ENCODE measurements around the gene IL23A.
"Not testable (repeated sequence)": the region's sequence is repeated elsewhere in the genome, so short reads cannot be mapped to it uniquely, and the experiment has no call there.

IL23A gene

DNA sequence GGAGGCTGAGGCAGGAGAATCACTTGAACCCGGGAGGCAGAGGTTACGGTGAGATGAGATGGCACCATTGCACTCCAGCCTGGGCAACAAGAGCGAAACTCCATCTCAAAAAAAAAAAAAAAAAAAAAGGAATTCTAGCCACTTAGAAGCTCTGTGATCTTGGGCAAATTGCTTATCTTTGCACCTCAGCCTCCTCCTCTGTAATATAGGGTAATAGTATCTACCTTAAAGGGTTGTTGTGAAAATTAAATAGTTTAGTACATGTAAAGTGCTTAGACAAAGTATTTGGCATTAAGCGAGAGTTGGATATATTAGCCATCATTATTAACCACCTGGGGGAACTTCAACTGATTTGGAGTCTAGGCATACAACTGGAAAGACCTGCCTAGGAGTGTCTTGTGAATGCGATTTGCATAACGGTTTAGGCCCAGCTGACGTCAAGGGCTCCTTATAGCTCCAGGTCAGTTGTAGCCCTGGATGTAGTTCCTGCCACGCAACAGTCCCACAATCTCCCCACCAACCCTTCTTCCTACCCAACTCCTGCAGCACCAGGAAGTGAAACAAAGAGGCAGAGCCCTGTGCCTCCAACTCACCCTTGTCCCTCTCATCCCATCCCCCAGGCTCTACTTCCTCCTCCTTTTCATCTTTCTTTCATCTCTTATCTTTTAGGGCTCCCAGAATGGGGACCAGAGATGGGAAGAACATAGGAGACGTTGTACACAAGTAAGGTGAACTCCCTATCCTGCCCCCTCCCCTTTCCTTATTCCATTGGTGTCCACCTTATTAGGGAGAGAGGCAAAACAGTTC is 2.1 kb upstream of the IL23A start:
- Histone ChIP-seq H3K9me3 (ENCODE audit: control insufficient read depth in 2 of 2, low read length in 2 of 2) (no peaks in the 10 kb centered on the region), H3K9ac (ENCODE audit: low read depth in 1 of 2, low read length in 2 of 2) (no peak overlapping the region), H3K4me3 (ENCODE audit: low read length in 2 of 2) (no peak overlapping the region), H3K4me1 (ENCODE audit: control insufficient read depth in 2 of 2, insufficient read depth in 2 of 2, low read length in 2 of 2) (peaks cover 6 to 11% of the 10 kb centered on the region in 2 donors), H3K36me3 (ENCODE audit: control insufficient read depth in 2 of 2, insufficient read depth in 2 of 2, low read length in 2 of 2) (no peaks in the 10 kb centered on the region), H3K27ac (ENCODE audit: low read depth in 2 of 2, low read length in 2 of 2) (no peak overlapping the region), H3K27me3 (ENCODE audit: control insufficient read depth in 2 of 2, insufficient read depth in 2 of 2, low read length in 2 of 2) (no peaks in the 10 kb centered on the region)

DNA sequence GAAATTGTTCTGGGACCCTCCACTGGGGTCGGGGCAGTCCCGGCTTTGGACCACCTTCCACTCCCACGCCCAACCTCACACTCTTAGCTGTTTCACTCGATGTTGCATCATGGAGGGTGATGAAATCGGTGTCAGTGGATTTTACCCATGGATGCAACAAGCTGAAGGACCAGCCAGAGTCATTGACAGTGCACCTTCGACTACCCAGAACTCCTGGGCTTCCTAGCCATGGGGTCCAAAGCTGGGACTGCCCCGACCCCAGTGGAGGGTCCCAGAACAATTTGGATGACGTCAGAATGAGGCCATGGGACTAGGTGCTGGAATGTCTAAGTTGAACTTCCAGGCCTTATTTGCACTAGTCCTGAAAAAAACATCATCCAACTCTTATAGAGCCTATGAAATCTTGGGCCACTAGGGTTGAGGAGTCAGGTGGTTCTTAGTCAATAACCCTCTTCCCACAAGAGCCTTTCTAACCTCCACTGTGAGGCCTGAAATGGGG is 882 bp upstream of the IL23A start:
- Histone ChIP-seq H3K9me3 (ENCODE audit: control insufficient read depth in 2 of 2, low read length in 2 of 2) (no peaks in the 10 kb centered on the region), H3K4me3 (ENCODE audit: low read length in 2 of 2) (no peak overlapping the region), H3K27me3 (ENCODE audit: control insufficient read depth in 2 of 2, insufficient read depth in 2 of 2, low read length in 2 of 2) (no peaks in the 10 kb centered on the region), H3K36me3 (ENCODE audit: control insufficient read depth in 2 of 2, insufficient read depth in 2 of 2, low read length in 2 of 2) (peaks cover 2 to 3% of the 10 kb centered on the region in 2 donors), H3K9ac (ENCODE audit: low read depth in 1 of 2, low read length in 2 of 2) (no peak overlapping the region), H3K27ac (ENCODE audit: low read depth in 2 of 2, low read length in 2 of 2) (no peak overlapping the region), H3K4me1 (ENCODE audit: control insufficient read depth in 2 of 2, insufficient read depth in 2 of 2, low read length in 2 of 2) (peaks cover 6 to 9% of the 10 kb centered on the region in 2 donors)

GRCh38 chr12:56339158-56339422 is 406 bp downstream of the IL23A start:
- Histone ChIP-seq H3K36me3 (ENCODE audit: control insufficient read depth in 2 of 2, insufficient read depth in 2 of 2, low read length in 2 of 2) (peaks cover 15 to 16% of the 10 kb centered on the region in 2 donors), H3K9ac (ENCODE audit: low read depth in 1 of 2, low read length in 2 of 2) (peak overlapping the region in 1 of 2 donors; percentile 3), H3K4me3 (ENCODE audit: low read length in 2 of 2) (peak overlapping the region; percentile 33 to 40), H3K9me3 (ENCODE audit: control insufficient read depth in 2 of 2, low read length in 2 of 2) (no peaks in the 10 kb centered on the region), H3K27ac (ENCODE audit: low read depth in 2 of 2, low read length in 2 of 2) (peak overlapping the region; percentile 38 to 60), H3K4me1 (ENCODE audit: control insufficient read depth in 2 of 2, insufficient read depth in 2 of 2, low read length in 2 of 2) (peaks cover 3 to 7% of the 10 kb centered on the region in 2 donors), H3K27me3 (ENCODE audit: control insufficient read depth in 2 of 2, insufficient read depth in 2 of 2, low read length in 2 of 2) (no peaks in the 10 kb centered on the region)

DNA sequence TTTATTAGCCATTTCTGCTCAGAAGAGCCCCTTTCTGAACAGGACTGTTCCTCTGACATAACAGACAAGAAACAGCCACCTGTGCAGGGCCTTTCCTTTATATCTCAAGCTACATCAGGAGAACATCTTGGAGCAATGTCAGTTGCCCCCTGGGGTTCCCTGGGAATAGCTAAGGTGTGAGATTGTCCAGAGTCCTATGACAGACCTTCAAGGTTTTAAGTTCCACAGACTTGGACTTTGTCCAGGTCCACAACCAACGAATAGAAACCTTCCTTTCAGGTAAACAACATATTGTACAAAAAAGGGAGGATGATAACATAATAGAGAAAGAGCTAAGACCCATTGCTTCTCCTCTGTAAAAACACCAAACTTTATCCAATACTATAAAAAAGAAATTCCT is 2.9 kb downstream of the IL23A start:
- Histone ChIP-seq H3K27me3 (ENCODE audit: control insufficient read depth in 2 of 2, insufficient read depth in 2 of 2, low read length in 2 of 2) (no peaks in the 10 kb centered on the region), H3K9me3 (ENCODE audit: control insufficient read depth in 2 of 2, low read length in 2 of 2) (no peaks in the 10 kb centered on the region), H3K4me3 (ENCODE audit: low read length in 2 of 2) (no peak overlapping the region), H3K9ac (ENCODE audit: low read depth in 1 of 2, low read length in 2 of 2) (no peak overlapping the region), H3K36me3 (ENCODE audit: control insufficient read depth in 2 of 2, insufficient read depth in 2 of 2, low read length in 2 of 2) (peaks cover 28 to 29% of the 10 kb centered on the region in 2 donors), H3K4me1 (ENCODE audit: control insufficient read depth in 2 of 2, insufficient read depth in 2 of 2, low read length in 2 of 2) (no peaks in the 10 kb centered on the region), H3K27ac (ENCODE audit: low read depth in 2 of 2, low read length in 2 of 2) (no peak overlapping the region)

DNA sequence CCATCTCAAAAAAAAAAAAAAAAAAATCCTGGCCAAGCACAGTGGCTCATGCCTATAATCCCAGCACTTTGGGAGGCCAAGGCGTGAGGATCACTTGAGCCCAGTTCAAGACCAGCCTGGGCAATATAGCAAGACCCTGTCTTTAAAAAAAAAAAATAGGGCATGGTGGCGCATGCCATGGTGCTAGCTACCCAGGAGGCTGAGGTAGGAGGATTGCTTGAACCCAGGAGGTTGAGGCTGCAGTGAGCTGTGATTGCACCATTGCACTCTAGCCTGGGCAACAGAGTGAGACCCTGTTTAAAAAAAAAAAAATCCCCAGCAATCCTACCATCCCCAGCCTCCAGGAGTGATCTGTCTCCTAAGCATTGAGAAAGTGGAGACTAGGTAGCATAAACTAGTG is 3.6 kb downstream of the IL23A start:
- peaks cover 31 to 36% of the 10 kb centered on the region in 2 donors for H3K36me3 ChIP-seq (ENCODE audit: control insufficient read depth in 2 of 2, insufficient read depth in 2 of 2, low read length in 2 of 2)
- not testable (repeated sequence) for H3K9ac ChIP-seq (ENCODE audit: low read depth in 1 of 2, low read length in 2 of 2); H3K27me3 ChIP-seq (ENCODE audit: control insufficient read depth in 2 of 2, insufficient read depth in 2 of 2, low read length in 2 of 2); H3K27ac ChIP-seq (ENCODE audit: low read depth in 2 of 2, low read length in 2 of 2); H3K9me3 ChIP-seq (ENCODE audit: control insufficient read depth in 2 of 2, low read length in 2 of 2); H3K4me1 ChIP-seq (ENCODE audit: control insufficient read depth in 2 of 2, insufficient read depth in 2 of 2, low read length in 2 of 2); H3K4me3 ChIP-seq (ENCODE audit: low read length in 2 of 2)

- no peaks in the 10 kb centered on the region for H3K9me3 ChIP-seq (ENCODE audit: control insufficient read depth in 2 of 2, low read length in 2 of 2)
Observed at GRCh38 chr12:56346675-56347074, 8.0 kb downstream of the IL23A start.

DNA sequence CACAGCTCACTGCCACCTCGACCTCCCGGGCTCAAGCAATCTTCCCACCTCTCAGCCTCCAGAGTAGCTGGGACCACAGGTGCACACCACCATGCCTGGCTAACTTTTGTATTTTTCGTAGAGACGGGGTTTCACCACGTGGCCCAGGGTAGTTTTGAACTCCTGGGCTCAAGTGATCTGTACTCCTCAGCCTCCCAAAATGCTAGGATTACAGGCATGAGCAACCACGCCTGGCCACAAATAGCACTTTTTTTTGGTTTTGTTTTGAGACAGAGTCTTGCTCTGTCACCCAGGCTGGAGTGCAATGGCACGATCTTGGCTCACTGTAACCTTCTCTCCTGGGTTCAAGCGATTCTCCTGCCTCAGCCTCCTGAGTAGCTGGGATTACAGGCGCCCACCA is 8.6 kb downstream of the IL23A start:
- not testable (repeated sequence) for H3K27ac ChIP-seq (ENCODE audit: low read depth in 2 of 2, low read length in 2 of 2); H3K4me3 ChIP-seq (ENCODE audit: low read length in 2 of 2); H3K9me3 ChIP-seq (ENCODE audit: control insufficient read depth in 2 of 2, low read length in 2 of 2); H3K4me1 ChIP-seq (ENCODE audit: control insufficient read depth in 2 of 2, insufficient read depth in 2 of 2, low read length in 2 of 2); H3K27me3 ChIP-seq (ENCODE audit: control insufficient read depth in 2 of 2, insufficient read depth in 2 of 2, low read length in 2 of 2); H3K9ac ChIP-seq (ENCODE audit: low read depth in 1 of 2, low read length in 2 of 2)
- H3K36me3 ChIP-seq (ENCODE audit: control insufficient read depth in 2 of 2, insufficient read depth in 2 of 2, low read length in 2 of 2), result peaks cover 64 to 76% of the 10 kb centered on the region in 2 donors

More at GRCh38 chr12:56346675-56347074, 8.0 kb downstream of the IL23A start:
- no peak overlapping the region for H3K9ac ChIP-seq (ENCODE audit: low read depth in 1 of 2, low read length in 2 of 2)
- H3K4me1 ChIP-seq (ENCODE audit: control insufficient read depth in 2 of 2, insufficient read depth in 2 of 2, low read length in 2 of 2), result no peaks in the 10 kb centered on the region
- H3K27ac ChIP-seq (ENCODE audit: low read depth in 2 of 2, low read length in 2 of 2), result no peak overlapping the region
- H3K4me3 ChIP-seq (ENCODE audit: low read length in 2 of 2), result no peak overlapping the region
- no peaks in the 10 kb centered on the region for H3K27me3 ChIP-seq (ENCODE audit: control insufficient read depth in 2 of 2, insufficient read depth in 2 of 2, low read length in 2 of 2)
- peaks cover 63 to 75% of the 10 kb centered on the region in 2 donors for H3K36me3 ChIP-seq (ENCODE audit: control insufficient read depth in 2 of 2, insufficient read depth in 2 of 2, low read length in 2 of 2)

- no peak overlapping the region for H3K4me3 ChIP-seq (ENCODE audit: low read length in 2 of 2)
- no peak overlapping the region for H3K9ac ChIP-seq (ENCODE audit: low read depth in 1 of 2, low read length in 2 of 2)
- peaks cover 55 to 70% of the 10 kb centered on the region in 2 donors for H3K36me3 ChIP-seq (ENCODE audit: control insufficient read depth in 2 of 2, insufficient read depth in 2 of 2, low read length in 2 of 2)
- no peaks in the 10 kb centered on the region for H3K9me3 ChIP-seq (ENCODE audit: control insufficient read depth in 2 of 2, low read length in 2 of 2)
- H3K4me1 ChIP-seq (ENCODE audit: control insufficient read depth in 2 of 2, insufficient read depth in 2 of 2, low read length in 2 of 2), result no peaks in the 10 kb centered on the region
- no peak overlapping the region for H3K27ac ChIP-seq (ENCODE audit: low read depth in 2 of 2, low read length in 2 of 2)
- H3K27me3 ChIP-seq (ENCODE audit: control insufficient read depth in 2 of 2, insufficient read depth in 2 of 2, low read length in 2 of 2), result no peaks in the 10 kb centered on the region
Observed at GRCh38 chr12:56348776-56349175, 10.1 kb downstream of the IL23A start.

DNA sequence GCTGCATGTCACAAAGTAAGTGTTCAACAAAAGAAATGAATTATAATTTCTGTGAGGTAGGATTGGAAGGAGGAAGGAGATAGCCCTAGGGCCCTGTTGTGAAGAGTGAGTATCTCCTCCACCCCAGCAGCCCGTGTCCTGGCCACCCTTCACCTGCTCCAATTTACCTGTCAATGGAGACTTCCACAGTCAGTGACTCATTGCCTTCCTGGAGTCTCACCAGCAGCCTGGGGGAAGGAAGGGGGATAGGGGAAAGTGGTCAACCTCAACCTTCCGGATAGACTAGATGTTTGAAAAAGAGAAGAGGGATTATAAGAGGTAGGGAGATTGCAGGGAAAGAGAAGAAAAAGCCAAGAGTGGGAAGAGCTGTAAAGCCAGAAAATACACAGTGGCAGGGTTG is 12.0 kb downstream of the IL23A start:
- Histone ChIP-seq H3K4me1 (ENCODE audit: control insufficient read depth in 2 of 2, insufficient read depth in 2 of 2, low read length in 2 of 2) (no peaks in the 10 kb centered on the region), H3K9ac (ENCODE audit: low read depth in 1 of 2, low read length in 2 of 2) (no peak overlapping the region), H3K4me3 (ENCODE audit: low read length in 2 of 2) (no peak overlapping the region), H3K27ac (ENCODE audit: low read depth in 2 of 2, low read length in 2 of 2) (no peak overlapping the region), H3K36me3 (ENCODE audit: control insufficient read depth in 2 of 2, insufficient read depth in 2 of 2, low read length in 2 of 2) (peaks cover 64 to 78% of the 10 kb centered on the region in 2 donors), H3K27me3 (ENCODE audit: control insufficient read depth in 2 of 2, insufficient read depth in 2 of 2, low read length in 2 of 2) (no peaks in the 10 kb centered on the region), H3K9me3 (ENCODE audit: control insufficient read depth in 2 of 2, low read length in 2 of 2) (no peaks in the 10 kb centered on the region)

- H3K4me3 ChIP-seq (ENCODE audit: low read length in 2 of 2), result no peak overlapping the region
- no peaks in the 10 kb centered on the region for H3K9me3 ChIP-seq (ENCODE audit: control insufficient read depth in 2 of 2, low read length in 2 of 2)
Observed at GRCh38 chr12:56351325-56351724, 12.6 kb downstream of the IL23A start.

More at GRCh38 chr12:56351325-56351724, 12.6 kb downstream of the IL23A start:
- Histone ChIP-seq H3K9ac (ENCODE audit: low read depth in 1 of 2, low read length in 2 of 2) (no peak overlapping the region), H3K27ac (ENCODE audit: low read depth in 2 of 2, low read length in 2 of 2) (no peak overlapping the region), H3K36me3 (ENCODE audit: control insufficient read depth in 2 of 2, insufficient read depth in 2 of 2, low read length in 2 of 2) (peaks cover 65 to 78% of the 10 kb centered on the region in 2 donors), H3K27me3 (ENCODE audit: control insufficient read depth in 2 of 2, insufficient read depth in 2 of 2, low read length in 2 of 2) (no peaks in the 10 kb centered on the region), H3K4me1 (ENCODE audit: control insufficient read depth in 2 of 2, insufficient read depth in 2 of 2, low read length in 2 of 2) (no peaks in the 10 kb centered on the region)

All from mucosa of rectum (tissue), 2 donors.